NCI-H345 treated with DMSO at 0.1 percent for 48 hours (cell line): ENCODE results near the gene A3GALT2.
"Not testable (repeated sequence)": the region's sequence is repeated elsewhere in the genome, so short reads cannot be mapped to it uniquely, and the experiment has no call there.

Experiments
- DNase-seq: peaks from one replicate; lab custom pipeline; 2025; ENCODE audit not compliant: unreplicated experiment; lab: John Stamatoyannopoulos, UW

The A3GALT2 gene

GRCh38 chr1:33295023-33295422, 25.9 kb downstream of the A3GALT2 start:
- DNase-seq: no peak

GRCh38 chr1:33294071-33295010, 26.6 kb downstream of the A3GALT2 start:
- no peak for DNase-seq

GRCh38 chr1:33292726-33293340, 28.1 kb downstream of the A3GALT2 start:
- DNase-seq: no peak

GRCh38 chr1:33290615-33291014, 30.3 kb downstream of the A3GALT2 start:
- DNase-seq: not testable (repeated sequence)

GRCh38 chr1:33289858-33290154, 31.1 kb downstream of the A3GALT2 start:
- DNase-seq: no peak

- DNase-seq: no peak
These were observed 31.7 kb downstream of the A3GALT2 start for GRCh38 chr1:33288976-33289857.

GRCh38 chr1:33287317-33287716, 33.6 kb downstream of the A3GALT2 start:
- DNase-seq: no peak

GRCh38 chr1:33286451-33287185, 34.3 kb downstream of the A3GALT2 start:
- DNase-seq: no peak

GRCh38 chr1:33284049-33284448, 36.8 kb downstream of the A3GALT2 start:
- DNase-seq: no peak

GRCh38 chr1:33282791-33283190, 38.1 kb downstream of the A3GALT2 start:
- no peak for DNase-seq

GRCh38 chr1:33281554-33282303, 39.2 kb downstream of the A3GALT2 start:
- DNase-seq: no peak

GRCh38 chr1:33280091-33280661, 40.7 kb downstream of the A3GALT2 start:
- no peak for DNase-seq

- no peak for DNase-seq
These were observed 43.3 kb downstream of the A3GALT2 start for GRCh38 chr1:33277488-33278084.

GRCh38 chr1:33276573-33277298, 44.2 kb downstream of the A3GALT2 start:
- no peak for DNase-seq

- no peak for DNase-seq
These were observed 45.0 kb downstream of the A3GALT2 start for GRCh38 chr1:33275706-33276572.

GRCh38 chr1:33275195-33275594, 45.7 kb downstream of the A3GALT2 start:
- no peak for DNase-seq

- no peak for DNase-seq
These were observed 46.5 kb downstream of the A3GALT2 start for GRCh38 chr1:33274446-33274845.

GRCh38 chr1:33273961-33274371, 46.9 kb downstream of the A3GALT2 start:
- no peak for DNase-seq
